ENCODE measurements around the gene HAUS3.

HAUS3 gene

DNA sequence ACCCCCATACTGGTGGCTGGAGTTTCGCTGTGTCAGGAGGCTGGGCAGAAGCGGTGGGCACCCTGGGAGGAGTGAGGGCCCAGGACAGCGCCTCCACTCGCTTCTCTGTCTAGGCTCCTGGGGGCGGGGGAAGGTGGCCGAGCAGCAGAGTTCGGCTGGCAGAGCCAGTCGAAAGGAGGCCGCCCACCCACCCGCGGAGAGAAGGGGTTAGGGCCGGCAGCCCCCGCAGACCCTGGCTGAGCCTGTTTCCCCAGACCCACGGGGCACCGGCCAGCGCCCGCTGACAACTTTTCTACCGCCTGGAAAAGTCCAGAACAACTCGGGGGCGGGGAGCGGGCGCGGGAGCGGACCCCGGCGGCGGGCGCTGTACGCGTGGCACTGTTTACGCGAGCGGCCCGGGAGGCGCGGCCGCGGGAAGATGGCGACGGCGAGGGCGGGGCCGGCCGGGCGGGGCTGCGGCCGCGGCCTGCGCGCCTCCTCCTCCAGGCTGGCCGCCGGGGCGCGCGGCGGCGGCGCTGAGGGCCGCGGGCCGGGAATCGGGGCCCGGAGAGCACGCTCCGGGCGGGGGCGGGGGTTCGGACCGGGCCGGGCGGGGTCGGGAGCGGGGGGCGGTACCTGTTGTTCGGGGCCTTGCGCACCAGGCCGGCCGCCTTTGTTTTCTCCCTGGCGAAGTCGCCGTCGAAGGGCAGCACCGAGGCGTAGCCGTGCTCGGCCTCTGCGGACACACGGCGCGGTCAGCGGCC, 19.4 kb upstream of the HAUS3 start (continued):
- TF ChIP-seq, protein P1, sequence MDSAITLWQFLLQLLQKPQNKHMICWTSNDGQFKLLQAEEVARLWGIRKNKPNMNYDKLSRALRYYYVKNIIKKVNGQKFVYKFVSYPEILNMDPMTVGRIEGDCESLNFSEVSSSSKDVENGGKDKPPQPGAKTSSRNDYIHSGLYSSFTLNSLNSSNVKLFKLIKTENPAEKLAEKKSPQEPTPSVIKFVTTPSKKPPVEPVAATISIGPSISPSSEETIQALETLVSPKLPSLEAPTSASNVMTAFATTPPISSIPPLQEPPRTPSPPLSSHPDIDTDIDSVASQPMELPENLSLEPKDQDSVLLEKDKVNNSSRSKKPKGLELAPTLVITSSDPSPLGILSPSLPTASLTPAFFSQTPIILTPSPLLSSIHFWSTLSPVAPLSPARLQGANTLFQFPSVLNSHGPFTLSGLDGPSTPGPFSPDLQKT (IDR thresholded peaks at IDR 0.05; ENCODE audit: borderline replicate concordance, low read depth, low read length) = no peak
- no peak for TF ChIP-seq ZNF776 (tag by site-specific recombination; IDR thresholded peaks at IDR 0.05; ENCODE audit: borderline replicate concordance)
- TF ChIP-seq GLI2 (tag by site-specific recombination; IDR thresholded peaks at IDR 0.05; ENCODE audit: borderline replicate concordance, low read depth) = no peak
- no peak for TF ChIP-seq BCL11A (tag by site-specific recombination; IDR thresholded peaks at IDR 0.05; ENCODE audit: low read depth)
- TF ChIP-seq, protein P2, sequence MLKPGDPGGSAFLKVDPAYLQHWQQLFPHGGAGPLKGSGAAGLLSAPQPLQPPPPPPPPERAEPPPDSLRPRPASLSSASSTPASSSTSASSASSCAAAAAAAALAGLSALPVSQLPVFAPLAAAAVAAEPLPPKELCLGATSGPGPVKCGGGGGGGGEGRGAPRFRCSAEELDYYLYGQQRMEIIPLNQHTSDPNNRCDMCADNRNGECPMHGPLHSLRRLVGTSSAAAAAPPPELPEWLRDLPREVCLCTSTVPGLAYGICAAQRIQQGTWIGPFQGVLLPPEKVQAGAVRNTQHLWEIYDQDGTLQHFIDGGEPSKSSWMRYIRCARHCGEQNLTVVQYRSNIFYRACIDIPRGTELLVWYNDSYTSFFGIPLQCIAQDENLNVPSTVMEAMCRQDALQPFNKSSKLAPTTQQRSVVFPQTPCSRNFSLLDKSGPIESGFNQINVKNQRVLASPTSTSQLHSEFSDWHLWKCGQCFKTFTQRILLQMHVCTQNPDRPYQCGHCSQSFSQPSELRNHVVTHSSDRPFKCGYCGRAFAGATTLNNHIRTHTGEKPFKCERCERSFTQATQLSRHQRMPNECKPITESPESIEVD (tag by site-specific recombination; IDR thresholded peaks at IDR 0.05) = no peak
- TF ChIP-seq, protein P3, sequence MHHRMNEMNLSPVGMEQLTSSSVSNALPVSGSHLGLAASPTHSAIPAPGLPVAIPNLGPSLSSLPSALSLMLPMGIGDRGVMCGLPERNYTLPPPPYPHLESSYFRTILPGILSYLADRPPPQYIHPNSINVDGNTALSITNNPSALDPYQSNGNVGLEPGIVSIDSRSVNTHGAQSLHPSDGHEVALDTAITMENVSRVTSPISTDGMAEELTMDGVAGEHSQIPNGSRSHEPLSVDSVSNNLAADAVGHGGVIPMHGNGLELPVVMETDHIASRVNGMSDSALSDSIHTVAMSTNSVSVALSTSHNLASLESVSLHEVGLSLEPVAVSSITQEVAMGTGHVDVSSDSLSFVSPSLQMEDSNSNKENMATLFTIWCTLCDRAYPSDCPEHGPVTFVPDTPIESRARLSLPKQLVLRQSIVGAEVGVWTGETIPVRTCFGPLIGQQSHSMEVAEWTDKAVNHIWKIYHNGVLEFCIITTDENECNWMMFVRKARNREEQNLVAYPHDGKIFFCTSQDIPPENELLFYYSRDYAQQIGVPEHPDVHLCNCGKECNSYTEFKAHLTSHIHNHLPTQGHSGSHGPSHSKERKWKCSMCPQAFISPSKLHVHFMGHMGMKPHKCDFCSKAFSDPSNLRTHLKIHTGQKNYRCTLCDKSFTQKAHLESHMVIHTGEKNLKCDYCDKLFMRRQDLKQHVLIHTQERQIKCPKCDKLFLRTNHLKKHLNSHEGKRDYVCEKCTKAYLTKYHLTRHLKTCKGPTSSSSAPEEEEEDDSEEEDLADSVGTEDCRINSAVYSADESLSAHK (tag by site-specific recombination; IDR thresholded peaks at IDR 0.05) = no peak
- TF ChIP-seq, protein P4, sequence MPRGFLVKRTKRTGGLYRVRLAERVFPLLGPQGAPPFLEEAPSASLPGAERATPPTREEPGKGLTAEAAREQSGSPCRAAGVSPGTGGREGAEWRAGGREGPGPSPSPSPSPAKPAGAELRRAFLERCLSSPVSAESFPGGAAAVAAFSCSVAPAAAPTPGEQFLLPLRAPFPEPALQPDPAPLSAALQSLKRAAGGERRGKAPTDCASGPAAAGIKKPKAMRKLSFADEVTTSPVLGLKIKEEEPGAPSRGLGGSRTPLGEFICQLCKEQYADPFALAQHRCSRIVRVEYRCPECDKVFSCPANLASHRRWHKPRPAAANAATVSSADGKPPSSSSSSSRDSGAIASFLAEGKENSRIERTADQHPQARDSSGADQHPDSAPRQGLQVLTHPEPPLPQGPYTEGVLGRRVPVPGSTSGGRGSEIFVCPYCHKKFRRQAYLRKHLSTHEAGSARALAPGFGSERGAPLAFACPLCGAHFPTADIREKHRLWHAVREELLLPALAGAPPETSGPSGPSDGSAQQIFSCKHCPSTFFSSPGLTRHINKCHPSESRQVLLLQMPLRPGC (tag by site-specific recombination; IDR thresholded peaks at IDR 0.05) = no peak
- TF ChIP-seq WT1 (tag by site-specific recombination; IDR thresholded peaks at IDR 0.05) = no peak
- TF ChIP-seq ZFP37 (tag by site-specific recombination; IDR thresholded peaks at IDR 0.05) = no peak
- no peak for TF ChIP-seq ZNF624 (tag by site-specific recombination; IDR thresholded peaks at IDR 0.05)
- TF ChIP-seq REPIN1 (tag by site-specific recombination; IDR thresholded peaks at IDR 0.05; ENCODE audit: low read depth) = no peak
- TF ChIP-seq ZNF157 (tag by site-specific recombination; IDR thresholded peaks at IDR 0.05) = no peak
- TF ChIP-seq ZNF473 (tag by site-specific recombination; IDR thresholded peaks at IDR 0.05) = no peak
- no peak for TF ChIP-seq ZNF311 (tag by site-specific recombination; IDR thresholded peaks at IDR 0.05; ENCODE audit: borderline replicate concordance)
- TF ChIP-seq, protein P5, sequence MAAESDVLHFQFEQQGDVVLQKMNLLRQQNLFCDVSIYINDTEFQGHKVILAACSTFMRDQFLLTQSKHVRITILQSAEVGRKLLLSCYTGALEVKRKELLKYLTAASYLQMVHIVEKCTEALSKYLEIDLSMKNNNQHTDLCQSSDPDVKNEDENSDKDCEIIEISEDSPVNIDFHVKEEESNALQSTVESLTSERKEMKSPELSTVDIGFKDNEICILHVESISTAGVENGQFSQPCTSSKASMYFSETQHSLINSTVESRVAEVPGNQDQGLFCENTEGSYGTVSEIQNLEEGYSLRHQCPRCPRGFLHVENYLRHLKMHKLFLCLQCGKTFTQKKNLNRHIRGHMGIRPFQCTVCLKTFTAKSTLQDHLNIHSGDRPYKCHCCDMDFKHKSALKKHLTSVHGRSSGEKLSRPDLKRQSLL (tag by site-specific recombination; IDR thresholded peaks at IDR 0.05) = no peak
- no peak for TF ChIP-seq ZNF37A (tag by site-specific recombination; IDR thresholded peaks at IDR 0.05)
- no peak for TF ChIP-seq ZNF266 (tag by site-specific recombination; IDR thresholded peaks at IDR 0.05; ENCODE audit: low read depth)
- no peak for TF ChIP-seq ZNF747 (tag by site-specific recombination; IDR thresholded peaks at IDR 0.05)
- TF ChIP-seq ZNF248 (tag by site-specific recombination; IDR thresholded peaks at IDR 0.05) = no peak
- no peak for TF ChIP-seq ZFP3 (tag by site-specific recombination; IDR thresholded peaks at IDR 0.05; ENCODE audit: low read depth)
- TF ChIP-seq, protein P6, sequence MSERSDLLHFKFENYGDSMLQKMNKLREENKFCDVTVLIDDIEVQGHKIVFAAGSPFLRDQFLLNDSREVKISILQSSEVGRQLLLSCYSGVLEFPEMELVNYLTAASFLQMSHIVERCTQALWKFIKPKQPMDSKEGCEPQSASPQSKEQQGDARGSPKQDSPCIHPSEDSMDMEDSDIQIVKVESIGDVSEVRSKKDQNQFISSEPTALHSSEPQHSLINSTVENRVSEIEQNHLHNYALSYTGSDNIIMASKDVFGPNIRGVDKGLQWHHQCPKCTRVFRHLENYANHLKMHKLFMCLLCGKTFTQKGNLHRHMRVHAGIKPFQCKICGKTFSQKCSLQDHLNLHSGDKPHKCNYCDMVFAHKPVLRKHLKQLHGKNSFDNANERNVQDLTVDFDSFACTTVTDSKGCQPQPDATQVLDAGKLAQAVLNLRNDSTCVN (tag by site-specific recombination; optimal IDR thresholded peaks at IDR 0.05) = peak; percentile 62
- TF ChIP-seq ZNF658 (tag by site-specific recombination; IDR thresholded peaks at IDR 0.05) = no peak
- TF ChIP-seq, protein P7, sequence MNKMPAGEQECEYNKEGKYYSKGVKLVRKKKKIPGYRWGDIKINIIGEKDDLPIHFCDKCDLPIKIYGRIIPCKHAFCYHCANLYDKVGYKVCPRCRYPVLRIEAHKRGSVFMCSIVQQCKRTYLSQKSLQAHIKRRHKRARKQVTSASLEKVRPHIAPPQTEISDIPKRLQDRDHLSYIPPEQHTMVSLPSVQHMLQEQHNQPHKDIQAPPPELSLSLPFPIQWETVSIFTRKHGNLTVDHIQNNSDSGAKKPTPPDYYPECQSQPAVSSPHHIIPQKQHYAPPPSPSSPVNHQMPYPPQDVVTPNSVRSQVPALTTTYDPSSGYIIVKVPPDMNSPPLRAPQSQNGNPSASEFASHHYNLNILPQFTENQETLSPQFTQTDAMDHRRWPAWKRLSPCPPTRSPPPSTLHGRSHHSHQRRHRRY (tag by site-specific recombination; IDR thresholded peaks at IDR 0.05) = no peak
- TF ChIP-seq ZFHX2 (tag by site-specific recombination; conservative IDR thresholded peaks at IDR 0.05) = peak; percentile 86
- TF ChIP-seq ZNF629 (tag by site-specific recombination; IDR thresholded peaks at IDR 0.05) = no peak

Measured in HEK293 (cell line).